HG02885 (cell line): ENCODE data around the gene HNRNPH1.

ENCODE experiments used
- ATAC-seq: cut with Tn5 transposase; IDR thresholded peaks from one replicate; pipeline ENCODE4 v1.9.1; 2021; ENCODE audit warnings: mild to moderate bottlenecking; ENCODE audit not compliant: unreplicated experiment, poor library complexity

Gene HNRNPH1

GRCh38 chr5:179606071-179606909, 17.2 kb downstream of the HNRNPH1 start:
- ATAC-seq: no peak

- ATAC-seq: no peak
Measured at GRCh38 chr5:179605026-179605833, 18.2 kb downstream of the HNRNPH1 start.

- no peak for ATAC-seq
Measured at GRCh38 chr5:179603308-179603707, 20.2 kb downstream of the HNRNPH1 start.

- no peak for ATAC-seq
Measured at GRCh38 chr5:179601871-179602625, 21.4 kb downstream of the HNRNPH1 start.

GRCh38 chr5:179599973-179600372, 23.5 kb downstream of the HNRNPH1 start:
- no peak for ATAC-seq

GRCh38 chr5:179599566-179599965, 23.9 kb downstream of the HNRNPH1 start:
- no peak for ATAC-seq

GRCh38 chr5:179599100-179599499, 24.4 kb downstream of the HNRNPH1 start:
- no peak for ATAC-seq

- no peak for ATAC-seq
Measured at GRCh38 chr5:179596421-179596820, 27.1 kb downstream of the HNRNPH1 start.

- ATAC-seq: no peak
Measured at GRCh38 chr5:179595916-179596315, 27.6 kb downstream of the HNRNPH1 start.

- no peak for ATAC-seq
Measured at GRCh38 chr5:179588166-179588565, 35.3 kb downstream of the HNRNPH1 start.

- no peak for ATAC-seq
Measured at GRCh38 chr5:179585941-179586401, 37.5 kb downstream of the HNRNPH1 start.

GRCh38 chr5:179577286-179577960, 46.0 kb downstream of the HNRNPH1 start:
- ATAC-seq: no peak

- no peak for ATAC-seq
Measured at GRCh38 chr5:179572386-179572785, 51.1 kb downstream of the HNRNPH1 start.

GRCh38 chr5:179568721-179569120, 54.8 kb downstream of the HNRNPH1 start:
- no peak for ATAC-seq

GRCh38 chr5:179564526-179564925, 58.9 kb downstream of the HNRNPH1 start:
- no peak for ATAC-seq
